Head of caudate nucleus (tissue), 42 donors: ENCODE results near the gene STAU1.
"Not testable (repeated sequence)": the region's sequence is repeated elsewhere in the genome, so short reads cannot be mapped to it uniquely, and the experiment has no call there.

ENCODE experiments used
- DNase-seq, 42 donors: peaks; one replicate each; pipeline versions ENCODE4 v3.0.0 to v3.0.0-alpha.2; 2020 to 2021; ENCODE audit warnings: mixed read lengths in 7 of 42
- intact Hi-C: fragments of 100-400 bp; cut with DNase I; formaldehyde crosslinking; loops from one replicate; pipeline ENCODE4 v1.15.0; 2022

The STAU1 gene

GRCh38 chr20:49100292-49100691 is 87.8 kb downstream of the STAU1 start:
- intact Hi-C loops, DNase-seq: not testable (repeated sequence)

- DNase-seq: no peak
- intact Hi-C loops: no loop called here
Measured at GRCh38 chr20:49099011-49099410, 89.1 kb downstream of the STAU1 start.

- no peak for DNase-seq
- intact Hi-C loops: no loop called here
Measured at GRCh38 chr20:49098136-49098535, 90.0 kb downstream of the STAU1 start.

GRCh38 chr20:49097159-49097558 is 91.0 kb downstream of the STAU1 start:
- DNase-seq: no peak
- intact Hi-C loops: no loop called here

- no peak for DNase-seq
- intact Hi-C loops: no loop called here
Measured at GRCh38 chr20:49096203-49096730, 91.9 kb downstream of the STAU1 start.

GRCh38 chr20:49091762-49092161 is 96.4 kb downstream of the STAU1 start:
- no peak for DNase-seq
- intact Hi-C loops: no loop called here

GRCh38 chr20:49091104-49091503 is 97.0 kb downstream of the STAU1 start:
- DNase-seq: no peak
- intact Hi-C loops: no loop called here

GRCh38 chr20:49082295-49082694 is 105.8 kb downstream of the STAU1 start:
- intact Hi-C loops, DNase-seq: not testable (repeated sequence)

- DNase-seq: no peak
- intact Hi-C loops: no loop called here
Measured at GRCh38 chr20:49078310-49078709, 109.8 kb downstream of the STAU1 start.

- intact Hi-C loops: no loop called here
- DNase-seq: no peak
Measured at GRCh38 chr20:49074521-49074920, 113.6 kb downstream of the STAU1 start.
